ENCODE results near the gene DRAXIN. TPM values are rescaled to one million over a fixed set of nuclear protein-coding genes. Genes with fewer than 3 reads are reported as not detected.

The DRAXIN gene
- total RNA-seq, 1 experiment from 2014 or later: 0.03 TPM

GRCh38 chr1:11765661-11766428, 74.3 kb downstream of the DRAXIN start:
- no peak for DNase-seq (ENCODE audit: low read depth, low spot score)
- in situ Hi-C loops (cut with HindIII; ENCODE audit: low pct_unique_long_range_greater_than_20kb, low sequenced_read_pairs): no loop called here

GRCh38 chr1:11766429-11766776, 74.9 kb downstream of the DRAXIN start:
- in situ Hi-C loops (cut with HindIII; ENCODE audit: low pct_unique_long_range_greater_than_20kb, low sequenced_read_pairs): no loop called here
- no peak for DNase-seq (ENCODE audit: low read depth, low spot score)

- DNase-seq (ENCODE audit: low read depth, low spot score): no peak
- in situ Hi-C loops (cut with HindIII; ENCODE audit: low pct_unique_long_range_greater_than_20kb, low sequenced_read_pairs): no loop called here
These were observed 76.6 kb downstream of the DRAXIN start for GRCh38 chr1:11767922-11768704.

GRCh38 chr1:11768821-11769220, 77.3 kb downstream of the DRAXIN start:
- in situ Hi-C loops (cut with HindIII; ENCODE audit: low pct_unique_long_range_greater_than_20kb, low sequenced_read_pairs): no loop called here
- no peak for DNase-seq (ENCODE audit: low read depth, low spot score)

GRCh38 chr1:11769274-11769673, 77.8 kb downstream of the DRAXIN start:
- no peak for DNase-seq (ENCODE audit: low read depth, low spot score)
- in situ Hi-C loops (cut with HindIII; ENCODE audit: low pct_unique_long_range_greater_than_20kb, low sequenced_read_pairs): no loop called here

GRCh38 chr1:11770011-11770410, 78.5 kb downstream of the DRAXIN start:
- in situ Hi-C loops (cut with HindIII; ENCODE audit: low pct_unique_long_range_greater_than_20kb, low sequenced_read_pairs): no loop called here
- no peak for DNase-seq (ENCODE audit: low read depth, low spot score)

GRCh38 chr1:11771481-11772043, 80.1 kb downstream of the DRAXIN start:
- in situ Hi-C loops (cut with HindIII; ENCODE audit: low pct_unique_long_range_greater_than_20kb, low sequenced_read_pairs): no loop called here
- DNase-seq (ENCODE audit: low read depth, low spot score): no peak

- DNase-seq (ENCODE audit: low read depth, low spot score): no peak
- in situ Hi-C loops (cut with HindIII; ENCODE audit: low pct_unique_long_range_greater_than_20kb, low sequenced_read_pairs): no loop called here
These were observed 80.9 kb downstream of the DRAXIN start for GRCh38 chr1:11772458-11772857.

- DNase-seq (ENCODE audit: low read depth, low spot score): no peak
- in situ Hi-C loops (cut with HindIII; ENCODE audit: low pct_unique_long_range_greater_than_20kb, low sequenced_read_pairs): no loop called here
These were observed 83.2 kb downstream of the DRAXIN start for GRCh38 chr1:11774753-11775152.

Other genes starting within 250 kb of the DRAXIN start
- gene DISP3, start 212.6 kb upstream of the DRAXIN start, total RNA-seq (2014; rRNA removed; shearing (Covaris generic)): 0.08 TPM in 1 of 2 replicates, not detected in the other
- 1.3 and 2.2 TPM in 2 replicates for gene FBXO2, start 37.3 kb upstream of the DRAXIN start, total RNA-seq (2014; rRNA removed; shearing (Covaris generic))
- gene FBXO44, start 36.8 kb upstream of the DRAXIN start, total RNA-seq (2014; rRNA removed; shearing (Covaris generic)): 20.3 and 21.4 TPM in 2 replicates
- 4.8 and 5.0 TPM in 2 replicates for gene FBXO6, start 27.5 kb upstream of the DRAXIN start, total RNA-seq (2014; rRNA removed; shearing (Covaris generic))
- 62.5 and 64.8 TPM in 2 replicates for gene MAD2L2, start 10.6 kb upstream of the DRAXIN start, total RNA-seq (2014; rRNA removed; shearing (Covaris generic))
- gene AGTRAP, start 44.4 kb downstream of the DRAXIN start, total RNA-seq (2014; rRNA removed; shearing (Covaris generic)): 82.5 and 91.4 TPM in 2 replicates
- not detected in 2 replicates for gene C1orf167, start 70.5 kb downstream of the DRAXIN start, total RNA-seq (2014; rRNA removed; shearing (Covaris generic))
- gene MTHFR, start 114.3 kb downstream of the DRAXIN start, total RNA-seq (2014; rRNA removed; shearing (Covaris generic)): 15.2 and 19.2 TPM in 2 replicates
- 6.2 and 7.9 TPM in 2 replicates for gene CLCN6, start 114.5 kb downstream of the DRAXIN start, total RNA-seq (2014; rRNA removed; shearing (Covaris generic))
- gene NPPA, start 156.1 kb downstream of the DRAXIN start, total RNA-seq (2014; rRNA removed; shearing (Covaris generic)): not detected in 2 replicates
- not detected in 2 replicates for gene NPPB, start 167.2 kb downstream of the DRAXIN start, total RNA-seq (2014; rRNA removed; shearing (Covaris generic))
- 62.0 and 69.0 TPM in 2 replicates for gene KIAA2013, start 234.7 kb downstream of the DRAXIN start, total RNA-seq (2014; rRNA removed; shearing (Covaris generic))
- gene PLOD1, start 243.0 kb downstream of the DRAXIN start, total RNA-seq (2014; rRNA removed; shearing (Covaris generic)): 204 and 218 TPM in 2 replicates

Data from SK-MEL-5 (cell line).